GM12875 (cell line): ENCODE measurements around the gene IL11RA.

Experiments
- H3K4me3 ChIP-seq: one replicate; pipeline ENCODE4 v1.5.1; 2011; ENCODE audit warnings: low read depth, low read length, control low read depth
- CTCF ChIP-seq: IDR thresholded peaks from 2 replicates; pipeline ENCODE4 v1.5.1; 2011; ENCODE audit warnings: low read depth, mild to moderate bottlenecking, control low read depth, inconsistent platforms, low read length, moderate library complexity, borderline replicate concordance; ENCODE audit not compliant: insufficient read depth

Gene IL11RA

GRCh38 chr9:34654323-34655051, 2.5 kb downstream of the IL11RA start:
- H3K4me3 ChIP-seq = no peak overlapping the region
- no peak for TF ChIP-seq CTCF

- TF ChIP-seq CTCF = no peak
- no peak overlapping the region for H3K4me3 ChIP-seq
These were observed 3.4 kb downstream of the IL11RA start for GRCh38 chr9:34655394-34655793.

- H3K4me3 ChIP-seq = no peak overlapping the region
- no peak for TF ChIP-seq CTCF
These were observed 5.0 kb downstream of the IL11RA start for GRCh38 chr9:34656992-34657391.

GRCh38 chr9:34658461-34658860, 6.5 kb downstream of the IL11RA start:
- TF ChIP-seq CTCF = no peak
- H3K4me3 ChIP-seq = no peak overlapping the region

GRCh38 chr9:34659592-34660253, 7.7 kb downstream of the IL11RA start:
- TF ChIP-seq CTCF = no peak

GRCh38 chr9:34662526-34663302, 10.7 kb downstream of the IL11RA start, which contains the start of gene CCL27:
TSS of gene CCL27 (minus strand) at chr9:34662657. CDS start at chr9:34662633, 24 bp downstream.
- no peak within 1 kb of the TSS for H3K4me3 ChIP-seq
- no peak for TF ChIP-seq CTCF

More at GRCh38 chr9:34659592-34660253, 7.7 kb downstream of the IL11RA start:
- no peak overlapping the region for H3K4me3 ChIP-seq
